ENCODE measurements around the gene ATP11A.

DNA sequence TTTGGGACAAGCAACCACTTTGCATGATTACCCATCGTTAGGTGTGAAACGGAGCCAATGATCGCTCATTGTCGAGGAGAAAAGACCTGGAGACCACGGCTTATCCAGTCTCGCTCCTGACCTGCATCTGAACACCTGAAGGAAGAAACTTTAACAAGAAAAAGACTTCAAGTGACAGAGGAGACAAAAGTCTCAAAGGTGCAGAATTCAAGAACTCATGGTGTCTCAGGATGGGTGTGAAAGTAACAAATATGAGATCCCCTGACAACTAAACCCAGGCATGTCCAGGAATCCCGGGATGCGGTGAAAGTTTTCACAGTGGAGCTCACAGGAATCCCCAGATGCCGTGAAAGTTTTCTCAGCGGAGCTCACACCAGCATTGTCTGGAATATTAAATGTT is 6.3 kb upstream of the ATP11A start:
- TF ChIP-seq, protein P1, sequence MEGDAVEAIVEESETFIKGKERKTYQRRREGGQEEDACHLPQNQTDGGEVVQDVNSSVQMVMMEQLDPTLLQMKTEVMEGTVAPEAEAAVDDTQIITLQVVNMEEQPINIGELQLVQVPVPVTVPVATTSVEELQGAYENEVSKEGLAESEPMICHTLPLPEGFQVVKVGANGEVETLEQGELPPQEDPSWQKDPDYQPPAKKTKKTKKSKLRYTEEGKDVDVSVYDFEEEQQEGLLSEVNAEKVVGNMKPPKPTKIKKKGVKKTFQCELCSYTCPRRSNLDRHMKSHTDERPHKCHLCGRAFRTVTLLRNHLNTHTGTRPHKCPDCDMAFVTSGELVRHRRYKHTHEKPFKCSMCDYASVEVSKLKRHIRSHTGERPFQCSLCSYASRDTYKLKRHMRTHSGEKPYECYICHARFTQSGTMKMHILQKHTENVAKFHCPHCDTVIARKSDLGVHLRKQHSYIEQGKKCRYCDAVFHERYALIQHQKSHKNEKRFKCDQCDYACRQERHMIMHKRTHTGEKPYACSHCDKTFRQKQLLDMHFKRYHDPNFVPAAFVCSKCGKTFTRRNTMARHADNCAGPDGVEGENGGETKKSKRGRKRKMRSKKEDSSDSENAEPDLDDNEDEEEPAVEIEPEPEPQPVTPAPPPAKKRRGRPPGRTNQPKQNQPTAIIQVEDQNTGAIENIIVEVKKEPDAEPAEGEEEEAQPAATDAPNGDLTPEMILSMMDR (IDR thresholded peaks at IDR 0.05) = no peak
- TF ChIP-seq POLR2AphosphoS5 (IDR thresholded peaks at IDR 0.05) (no peak), POLR2A (IDR thresholded peaks at IDR 0.05) (no peak)

Data from sigmoid colon (tissue), 4 donors.